C4-2B (cell line): ENCODE results near the gene ADIPOR2.
"Not testable (repeated sequence)": the region's sequence is repeated elsewhere in the genome, so short reads cannot be mapped to it uniquely, and the experiment has no call there.

Source experiments
- H3K27ac ChIP-seq: fragments of 450-650 bp; 2 replicates; pipeline ENCODE4 v1.5.1; 2017
- CTCF ChIP-seq: fragments of 450-650 bp; conservative IDR thresholded peaks from 2 replicates; pipeline ENCODE4 v1.5.1; 2017; ENCODE audit warnings: mild to moderate bottlenecking
- ZFX ChIP-seq: fragments of 450-650 bp; IDR thresholded peaks from 2 replicates; pipeline ENCODE4 v1.6.1; 2017

Gene ADIPOR2

GRCh38 chr12:1726753-1727152, 35.9 kb downstream of the ADIPOR2 start:
- no peak overlapping the region for H3K27ac ChIP-seq
- no peak for TF ChIP-seq CTCF
- TF ChIP-seq ZFX, result no peak

- no peak overlapping the region for H3K27ac ChIP-seq
- TF ChIP-seq CTCF, result no peak
- no peak for TF ChIP-seq ZFX
These were observed 38.0 kb downstream of the ADIPOR2 start for GRCh38 chr12:1728824-1729223.

GRCh38 chr12:1731019-1731687, 40.3 kb downstream of the ADIPOR2 start:
- no peak overlapping the region for H3K27ac ChIP-seq
- TF ChIP-seq ZFX, result no peak
- no peak for TF ChIP-seq CTCF

GRCh38 chr12:1731688-1732078, 40.8 kb downstream of the ADIPOR2 start:
- not testable (repeated sequence) for H3K27ac ChIP-seq

- TF ChIP-seq ZFX, result no peak
- TF ChIP-seq CTCF, result no peak
These were observed 42.0 kb downstream of the ADIPOR2 start for GRCh38 chr12:1732914-1733313.

GRCh38 chr12:1733712-1734111, 42.8 kb downstream of the ADIPOR2 start:
- not testable (repeated sequence) for H3K27ac ChIP-seq

More at GRCh38 chr12:1732914-1733313, 42.0 kb downstream of the ADIPOR2 start:
- H3K27ac ChIP-seq, result no peak overlapping the region

GRCh38 chr12:1737652-1738286, 46.9 kb downstream of the ADIPOR2 start:
- TF ChIP-seq CTCF, result no peak
- TF ChIP-seq ZFX, result no peak

GRCh38 chr12:1738446-1738845, 47.6 kb downstream of the ADIPOR2 start:
- H3K27ac ChIP-seq, result no peak overlapping the region
- TF ChIP-seq CTCF, result no peak
- TF ChIP-seq ZFX, result no peak

More at GRCh38 chr12:1737652-1738286, 46.9 kb downstream of the ADIPOR2 start:
- no peak overlapping the region for H3K27ac ChIP-seq
